Retinal pigment epithelial cell (primary cell): ENCODE data around the gene TBC1D10B.
A peak's percentile ranks its signal among the peaks of the same experiment; 100 is the strongest.

Experiments used
- DNase-seq: peaks from one replicate; pipeline ENCODE4 v3.0.0-alpha.2; 2010; ENCODE audit warnings: low read depth
- H3K4me3 ChIP-seq: 2 replicates; pipeline ENCODE4 v1.5.1; 2011; ENCODE audit warnings: mild to moderate bottlenecking, low read length, control low read depth, moderate library complexity
- TF ChIP-seq, protein P1 (sequence below): conservative IDR thresholded peaks from 2 replicates; pipeline ENCODE4 v1.5.1; 2011; ENCODE audit warnings: low read depth, low read length, control low read depth, inconsistent platforms

Gene TBC1D10B

GRCh38 chr16:30414159-30414558 lies 43.9 kb upstream of the TBC1D10B start:
- TF ChIP-seq, protein P1, sequence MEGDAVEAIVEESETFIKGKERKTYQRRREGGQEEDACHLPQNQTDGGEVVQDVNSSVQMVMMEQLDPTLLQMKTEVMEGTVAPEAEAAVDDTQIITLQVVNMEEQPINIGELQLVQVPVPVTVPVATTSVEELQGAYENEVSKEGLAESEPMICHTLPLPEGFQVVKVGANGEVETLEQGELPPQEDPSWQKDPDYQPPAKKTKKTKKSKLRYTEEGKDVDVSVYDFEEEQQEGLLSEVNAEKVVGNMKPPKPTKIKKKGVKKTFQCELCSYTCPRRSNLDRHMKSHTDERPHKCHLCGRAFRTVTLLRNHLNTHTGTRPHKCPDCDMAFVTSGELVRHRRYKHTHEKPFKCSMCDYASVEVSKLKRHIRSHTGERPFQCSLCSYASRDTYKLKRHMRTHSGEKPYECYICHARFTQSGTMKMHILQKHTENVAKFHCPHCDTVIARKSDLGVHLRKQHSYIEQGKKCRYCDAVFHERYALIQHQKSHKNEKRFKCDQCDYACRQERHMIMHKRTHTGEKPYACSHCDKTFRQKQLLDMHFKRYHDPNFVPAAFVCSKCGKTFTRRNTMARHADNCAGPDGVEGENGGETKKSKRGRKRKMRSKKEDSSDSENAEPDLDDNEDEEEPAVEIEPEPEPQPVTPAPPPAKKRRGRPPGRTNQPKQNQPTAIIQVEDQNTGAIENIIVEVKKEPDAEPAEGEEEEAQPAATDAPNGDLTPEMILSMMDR: no peak

DNA sequence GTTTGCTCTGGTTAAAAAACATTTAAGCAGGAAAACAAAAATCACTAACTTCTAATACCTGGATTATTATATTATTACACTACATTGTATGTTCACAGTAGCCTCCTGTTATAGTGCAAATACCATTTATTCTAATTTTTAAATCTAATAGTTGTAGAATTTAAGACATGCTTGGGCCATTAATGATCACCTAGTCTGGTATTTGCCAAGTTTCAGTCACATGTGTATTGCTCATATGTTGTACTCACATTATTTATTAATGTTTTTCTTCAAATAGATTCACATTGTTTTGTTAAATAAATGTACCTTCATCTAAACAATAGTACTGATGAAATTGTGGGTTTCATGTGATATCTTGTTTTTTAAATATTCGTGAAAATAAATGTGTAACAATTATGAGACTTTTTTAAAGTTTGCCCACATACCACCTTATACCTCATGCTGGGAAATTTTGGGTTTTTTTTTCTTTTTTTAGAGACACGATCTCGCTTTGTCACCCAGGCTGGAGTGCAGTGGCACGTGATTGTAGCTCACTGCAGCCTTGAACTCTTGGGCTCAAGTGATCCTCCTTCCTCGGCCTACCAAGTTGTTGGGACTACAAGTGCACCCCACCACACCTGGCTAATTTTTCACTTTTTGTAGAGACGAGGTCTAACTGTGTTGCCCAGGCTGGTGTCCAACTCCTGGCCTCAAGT lies 43.0 kb upstream of the TBC1D10B start:
- H3K4me3 ChIP-seq: no peak overlapping the region
- no peak for DNase-seq
- TF ChIP-seq, protein P1: no peak

More at GRCh38 chr16:30414159-30414558, 43.9 kb upstream of the TBC1D10B start:
- DNase-seq: no peak
- H3K4me3 ChIP-seq: no peak overlapping the region

GRCh38 chr16:30409125-30410060 lies 39.1 kb upstream of the TBC1D10B start:
- no peak overlapping the region for H3K4me3 ChIP-seq
- no peak for DNase-seq
- TF ChIP-seq, protein P1: peak; percentile 98

GRCh38 chr16:30407804-30408534 lies 37.7 kb upstream of the TBC1D10B start:
- no peak for DNase-seq
- peak overlapping the region; percentile 64 for H3K4me3 ChIP-seq
- TF ChIP-seq, protein P1: no peak

DNA sequence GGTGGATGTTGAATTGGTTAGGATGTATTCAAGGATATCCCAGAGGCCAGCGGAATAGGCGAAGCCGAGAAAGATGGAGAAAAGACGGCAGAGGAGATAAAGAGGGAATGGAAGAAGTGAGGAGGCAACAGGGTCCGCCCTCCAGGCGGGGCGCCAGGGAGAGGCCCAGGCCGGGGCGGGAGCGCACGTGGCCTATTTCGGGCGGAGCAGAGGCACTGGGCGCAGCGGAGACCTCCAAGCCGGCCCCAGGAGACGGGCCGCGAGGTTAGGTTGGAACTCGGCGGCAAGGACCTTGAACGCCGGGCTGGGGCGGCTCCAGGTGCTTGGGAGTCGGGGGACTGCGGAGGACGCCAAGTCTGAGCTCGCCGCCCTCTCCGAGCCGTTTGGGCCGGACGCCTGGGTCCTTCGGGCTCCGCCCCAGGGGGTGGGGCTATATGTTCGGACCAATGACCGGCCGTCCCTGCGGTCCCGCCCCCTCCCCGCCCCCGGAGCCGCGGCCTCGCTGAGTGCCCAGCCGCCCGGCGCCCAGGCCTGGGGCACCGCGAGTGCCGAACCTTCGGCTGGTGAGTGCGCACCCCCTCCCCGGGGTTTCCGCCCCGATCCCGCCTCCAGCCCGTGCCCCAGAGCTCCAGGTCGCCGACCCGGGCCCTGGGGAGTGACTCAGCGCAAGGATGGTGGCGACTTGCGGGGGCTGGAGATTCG lies 37.0 kb upstream of the TBC1D10B start, which contains the start of gene ZNF771:
TSS of gene ZNF771 (plus strand) at position 505 of the 702 bp plus-strand sequence. CDS start 448 bp downstream, outside the sequence.
- TF ChIP-seq, protein P1: no peak
- no peak for DNase-seq
- peak within 1 kb of the TSS; percentile 64 for H3K4me3 ChIP-seq

DNA sequence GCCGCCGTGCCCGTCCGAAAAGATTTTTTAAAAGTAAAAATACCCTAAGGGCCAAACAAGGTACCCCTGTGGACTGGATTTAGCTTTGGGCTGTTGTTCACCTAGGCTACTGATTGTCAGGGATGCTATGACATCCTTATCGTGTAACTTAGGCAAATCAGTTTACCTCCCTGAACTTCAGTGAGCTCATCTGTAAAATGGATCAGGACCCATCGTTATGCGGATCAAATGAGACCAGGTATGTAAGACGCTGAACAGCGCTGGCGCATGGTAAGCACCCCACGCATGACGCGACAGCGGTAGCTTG lies 36.5 kb upstream of the TBC1D10B start:
- peak overlapping the region; percentile 64 for H3K4me3 ChIP-seq
- DNase-seq: no peak
- TF ChIP-seq, protein P1: no peak
